ENCODE measurements around the gene PLXNA4.

Gene PLXNA4

DNA sequence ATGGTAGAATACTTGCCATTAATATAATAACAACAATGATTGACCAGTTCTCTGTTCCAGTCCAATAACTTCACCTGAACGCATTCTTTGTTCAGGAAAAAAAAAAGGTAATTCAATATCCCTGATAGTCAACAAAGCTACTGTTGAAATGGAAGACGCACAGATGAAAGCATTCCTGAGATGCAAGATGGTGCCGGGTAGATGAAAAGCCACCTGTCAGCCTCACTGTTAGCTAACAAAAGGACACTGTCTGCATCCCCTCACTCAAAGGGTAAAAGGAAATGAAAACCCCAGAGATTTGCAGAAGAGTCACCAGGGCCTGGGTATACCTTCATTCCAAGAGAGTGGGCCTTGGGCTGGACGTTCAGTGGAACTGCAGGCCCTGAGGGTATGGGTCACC is 357.4 kb downstream of the PLXNA4 start:
- Histone ChIP-seq H3K4ac (ENCODE audit: low read depth, low read length) (no peak overlapping the region), H2AK5ac (ENCODE audit: low read length) (no peak overlapping the region), H3K4me2 (ENCODE audit: low read length) (no peak overlapping the region), H3K56ac (ENCODE audit: low read length) (no peak overlapping the region), H3K27ac (ENCODE audit: low read depth, low read length) (no peak overlapping the region), H4K5ac (ENCODE audit: low read length) (no peak overlapping the region), H3K79me1 (ENCODE audit: low read length) (no peaks in the 10 kb centered on the region), H3K9ac (ENCODE audit: low read length) (no peak overlapping the region), H3K18ac (ENCODE audit: low read length) (no peak overlapping the region), H4K8ac (ENCODE audit: low read depth, low read length) (no peak overlapping the region), H3K79me2 (ENCODE audit: control insufficient read depth, insufficient read depth, low read length) (no peaks in the 10 kb centered on the region), H3K4me3 (ENCODE audit: low read length) (no peak overlapping the region), H3K23ac (ENCODE audit: low read length) (no peak overlapping the region), H3K27me3 (ENCODE audit: insufficient read depth, low read length, poor library complexity) (no peaks in the 10 kb centered on the region), H2BK120ac (ENCODE audit: low read depth, low read length) (no peak overlapping the region), H2BK15ac (replicated peaks; ENCODE audit: low read depth) (no peak overlapping the region), H2BK5ac (ENCODE audit: low read length) (no peak overlapping the region), H3K4me1 (ENCODE audit: control insufficient read depth, low read depth, low read length) (peaks cover 5% of the 10 kb centered on the region), H3K36me3 (ENCODE audit: control insufficient read depth, insufficient read depth, low read length) (no peaks in the 10 kb centered on the region)
- no CpG with 5 or more reads among the region's 4 CpGs for whole genome bisulfite sequencing (ENCODE audit: extremely low coverage, insufficient coverage, low lambda C conversion rate)
- DNase-seq = no peak

DNA sequence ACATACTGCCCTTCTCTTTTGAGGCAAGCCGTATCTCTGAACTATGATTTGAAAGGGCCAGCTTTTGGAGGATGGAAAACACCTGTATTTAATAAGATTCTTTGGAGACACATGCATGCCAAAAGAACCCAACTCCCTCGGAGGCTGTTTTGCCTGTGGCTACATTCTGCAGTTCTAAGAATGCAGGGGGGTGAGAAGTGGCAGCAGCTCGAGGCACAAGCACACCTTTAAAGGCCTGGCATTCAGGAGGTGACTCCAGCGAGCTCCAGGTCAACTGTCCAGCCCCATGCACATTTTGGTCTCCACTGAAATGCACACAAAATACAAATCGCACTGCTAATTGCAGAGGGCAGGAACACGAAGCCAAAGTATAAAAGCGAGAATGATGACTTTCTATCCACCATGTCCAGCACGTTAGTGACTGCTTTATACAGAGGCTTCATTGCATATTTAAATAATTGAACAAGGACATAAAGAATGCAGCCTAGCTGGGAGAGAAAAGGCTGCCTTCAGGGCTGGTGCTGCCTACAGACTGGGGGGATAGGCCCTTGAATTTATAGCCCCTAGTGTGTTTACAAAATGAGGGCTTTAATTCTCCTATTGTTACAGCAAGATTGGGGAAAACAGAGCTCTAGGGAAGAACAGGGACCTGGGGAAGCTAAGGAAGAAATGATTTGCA is 359.3 kb downstream of the PLXNA4 start:
- Histone ChIP-seq H3K4me3 (ENCODE audit: low read length) (no peak overlapping the region), H2AK5ac (ENCODE audit: low read length) (no peak overlapping the region), H3K27me3 (ENCODE audit: insufficient read depth, low read length, poor library complexity) (no peaks in the 10 kb centered on the region), H3K27ac (ENCODE audit: low read depth, low read length) (no peak overlapping the region), H2BK5ac (ENCODE audit: low read length) (no peak overlapping the region), H3K79me2 (ENCODE audit: control insufficient read depth, insufficient read depth, low read length) (no peaks in the 10 kb centered on the region), H3K79me1 (ENCODE audit: low read length) (no peaks in the 10 kb centered on the region), H3K9ac (ENCODE audit: low read length) (no peak overlapping the region), H2BK120ac (ENCODE audit: low read depth, low read length) (no peak overlapping the region), H4K5ac (ENCODE audit: low read length) (no peak overlapping the region), H3K23ac (ENCODE audit: low read length) (no peak overlapping the region), H3K4me1 (ENCODE audit: control insufficient read depth, low read depth, low read length) (peaks cover 5% of the 10 kb centered on the region), H4K8ac (ENCODE audit: low read depth, low read length) (no peak overlapping the region), H3K36me3 (ENCODE audit: control insufficient read depth, insufficient read depth, low read length) (no peaks in the 10 kb centered on the region), H3K18ac (ENCODE audit: low read length) (no peak overlapping the region), H2BK15ac (replicated peaks; ENCODE audit: low read depth) (no peak overlapping the region), H3K4me2 (ENCODE audit: low read length) (no peak overlapping the region), H3K56ac (ENCODE audit: low read length) (no peak overlapping the region), H3K4ac (ENCODE audit: low read depth, low read length) (no peak overlapping the region)
- peak; percentile 31 for DNase-seq
- no CpG with 5 or more reads among the region's 8 CpGs for WGBS (ENCODE audit: extremely low coverage, insufficient coverage, low lambda C conversion rate)

- H2BK5ac ChIP-seq (ENCODE audit: low read length) = no peak overlapping the region
- peaks cover 5% of the 10 kb centered on the region for H3K4me1 ChIP-seq (ENCODE audit: control insufficient read depth, low read depth, low read length)
- H3K36me3 ChIP-seq (ENCODE audit: control insufficient read depth, insufficient read depth, low read length) = no peaks in the 10 kb centered on the region
- no peak overlapping the region for H3K23ac ChIP-seq (ENCODE audit: low read length)
- no peak overlapping the region for H3K4ac ChIP-seq (ENCODE audit: low read depth, low read length)
- no peak overlapping the region for H3K4me2 ChIP-seq (ENCODE audit: low read length)
- no peak overlapping the region for H4K5ac ChIP-seq (ENCODE audit: low read length)
- H3K79me1 ChIP-seq (ENCODE audit: low read length) = no peaks in the 10 kb centered on the region
- H4K8ac ChIP-seq (ENCODE audit: low read depth, low read length) = no peak overlapping the region
- no peaks in the 10 kb centered on the region for H3K79me2 ChIP-seq (ENCODE audit: control insufficient read depth, insufficient read depth, low read length)
- no peak overlapping the region for H2BK15ac ChIP-seq (replicated peaks; ENCODE audit: low read depth)
- no peak overlapping the region for H3K56ac ChIP-seq (ENCODE audit: low read length)
- DNase-seq = peak; percentile 46
- WGBS (ENCODE audit: extremely low coverage, insufficient coverage, low lambda C conversion rate) = no CpG with 5 or more reads among the region's 6 CpGs
- no peak overlapping the region for H3K9ac ChIP-seq (ENCODE audit: low read length)
- no peak overlapping the region for H3K18ac ChIP-seq (ENCODE audit: low read length)
- no peak overlapping the region for H3K27ac ChIP-seq (ENCODE audit: low read depth, low read length)
- no peak overlapping the region for H2BK120ac ChIP-seq (ENCODE audit: low read depth, low read length)
- no peaks in the 10 kb centered on the region for H3K27me3 ChIP-seq (ENCODE audit: insufficient read depth, low read length, poor library complexity)
- H3K4me3 ChIP-seq (ENCODE audit: low read length) = no peak overlapping the region
- H2AK5ac ChIP-seq (ENCODE audit: low read length) = no peak overlapping the region
Observed at GRCh38 chr7:132214452-132214851, 361.8 kb downstream of the PLXNA4 start.

DNA sequence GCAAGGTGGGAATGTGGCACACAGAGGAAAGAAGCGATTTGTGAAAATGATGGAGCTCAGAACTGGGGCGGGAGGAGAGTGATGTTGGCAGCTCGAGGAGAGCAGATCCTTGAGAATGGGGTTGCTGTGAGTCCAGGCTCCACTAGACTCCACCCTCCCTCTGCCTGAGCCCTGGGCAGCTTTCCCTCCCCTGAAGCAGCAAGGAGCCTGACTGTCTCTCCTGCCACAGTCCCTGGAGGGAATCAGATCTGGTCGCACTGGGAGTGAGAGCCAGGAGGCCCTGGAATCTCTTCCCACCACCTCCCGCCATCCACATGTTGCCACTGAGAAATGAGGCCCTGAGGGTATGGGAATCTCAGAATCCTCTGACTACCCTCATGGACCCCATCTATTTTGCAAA is 362.7 kb downstream of the PLXNA4 start:
- Histone ChIP-seq H4K5ac (ENCODE audit: low read length) (no peak overlapping the region), H3K27ac (ENCODE audit: low read depth, low read length) (no peak overlapping the region), H2BK15ac (replicated peaks; ENCODE audit: low read depth) (no peak overlapping the region), H3K79me2 (ENCODE audit: control insufficient read depth, insufficient read depth, low read length) (no peaks in the 10 kb centered on the region), H3K4me3 (ENCODE audit: low read length) (no peak overlapping the region), H3K9ac (ENCODE audit: low read length) (no peak overlapping the region), H3K27me3 (ENCODE audit: insufficient read depth, low read length, poor library complexity) (no peaks in the 10 kb centered on the region), H3K36me3 (ENCODE audit: control insufficient read depth, insufficient read depth, low read length) (no peaks in the 10 kb centered on the region), H3K23ac (ENCODE audit: low read length) (no peak overlapping the region), H2AK5ac (ENCODE audit: low read length) (no peak overlapping the region), H3K79me1 (ENCODE audit: low read length) (no peaks in the 10 kb centered on the region), H3K56ac (ENCODE audit: low read length) (no peak overlapping the region), H2BK120ac (ENCODE audit: low read depth, low read length) (no peak overlapping the region), H3K4me2 (ENCODE audit: low read length) (no peak overlapping the region), H3K4ac (ENCODE audit: low read depth, low read length) (no peak overlapping the region), H3K18ac (ENCODE audit: low read length) (no peak overlapping the region), H4K8ac (ENCODE audit: low read depth, low read length) (no peak overlapping the region), H2BK5ac (ENCODE audit: low read length) (no peak overlapping the region), H3K4me1 (ENCODE audit: control insufficient read depth, low read depth, low read length) (peaks cover 5% of the 10 kb centered on the region)
- no CpG with 5 or more reads among the region's 5 CpGs for WGBS (ENCODE audit: extremely low coverage, insufficient coverage, low lambda C conversion rate)
- no peak for DNase-seq

DNA sequence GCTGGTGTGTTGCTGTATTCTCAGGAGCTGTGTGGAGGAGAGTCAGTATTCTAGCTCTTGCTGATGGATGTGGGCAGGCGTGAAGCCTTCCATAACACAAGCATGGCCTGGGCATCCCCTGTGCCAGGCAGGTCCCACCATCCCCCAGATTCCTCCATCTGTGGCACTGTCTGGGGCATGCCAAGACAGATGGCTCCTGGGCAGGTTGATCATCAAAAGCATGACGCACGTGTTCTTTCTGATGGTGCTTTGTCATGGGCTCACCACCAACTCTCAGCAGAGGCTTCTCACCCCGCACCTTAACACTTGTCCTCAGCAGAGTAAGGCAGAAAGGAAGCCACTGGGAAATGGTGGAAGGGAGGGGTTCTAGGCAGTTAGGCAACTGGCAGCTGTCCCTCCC is 364.3 kb downstream of the PLXNA4 start:
- Histone ChIP-seq H3K9ac (ENCODE audit: low read length) (no peak overlapping the region), H3K79me1 (ENCODE audit: low read length) (no peaks in the 10 kb centered on the region), H3K27me3 (ENCODE audit: insufficient read depth, low read length, poor library complexity) (no peaks in the 10 kb centered on the region), H3K4me2 (ENCODE audit: low read length) (no peak overlapping the region), H3K18ac (ENCODE audit: low read length) (no peak overlapping the region), H4K5ac (ENCODE audit: low read length) (no peak overlapping the region), H3K56ac (ENCODE audit: low read length) (no peak overlapping the region), H3K27ac (ENCODE audit: low read depth, low read length) (no peak overlapping the region), H2BK5ac (ENCODE audit: low read length) (no peak overlapping the region), H3K23ac (ENCODE audit: low read length) (no peak overlapping the region), H3K36me3 (ENCODE audit: control insufficient read depth, insufficient read depth, low read length) (no peaks in the 10 kb centered on the region), H2BK120ac (ENCODE audit: low read depth, low read length) (no peak overlapping the region), H3K4me1 (ENCODE audit: control insufficient read depth, low read depth, low read length) (peaks cover 2% of the 10 kb centered on the region), H2BK15ac (replicated peaks; ENCODE audit: low read depth) (no peak overlapping the region), H3K4ac (ENCODE audit: low read depth, low read length) (no peak overlapping the region), H3K79me2 (ENCODE audit: control insufficient read depth, insufficient read depth, low read length) (no peaks in the 10 kb centered on the region), H3K4me3 (ENCODE audit: low read length) (no peak overlapping the region), H2AK5ac (ENCODE audit: low read length) (no peak overlapping the region), H4K8ac (ENCODE audit: low read depth, low read length) (no peak overlapping the region)
- DNase-seq = no peak
- no CpG with 5 or more reads among the region's 4 CpGs for WGBS (ENCODE audit: extremely low coverage, insufficient coverage, low lambda C conversion rate)

DNA sequence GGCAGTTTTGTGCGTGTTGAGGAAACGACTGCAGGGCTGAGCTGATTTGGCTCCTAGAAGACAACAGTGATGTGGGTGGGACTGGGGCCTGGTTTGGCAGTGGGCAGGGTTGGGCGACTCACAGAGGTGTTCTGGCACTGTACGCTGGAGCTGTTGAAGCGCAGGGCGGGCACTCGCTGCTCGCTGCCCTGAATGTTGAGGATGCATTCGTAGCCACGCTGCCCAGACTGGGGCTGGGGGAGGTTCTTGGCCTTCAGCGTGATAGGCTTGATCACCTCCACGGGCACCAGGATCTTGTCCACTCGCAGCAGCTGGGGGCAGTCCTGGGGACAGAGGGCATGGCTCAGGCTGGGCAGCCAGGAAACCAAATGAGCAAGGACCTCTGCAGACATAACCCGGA is 365.4 kb downstream of the PLXNA4 start:
- no peaks in the 10 kb centered on the region for H3K79me1 ChIP-seq (ENCODE audit: low read length)
- no peak overlapping the region for H3K9ac ChIP-seq (ENCODE audit: low read length)
- H3K79me2 ChIP-seq (ENCODE audit: control insufficient read depth, insufficient read depth, low read length) = no peaks in the 10 kb centered on the region
- H2AK5ac ChIP-seq (ENCODE audit: low read length) = no peak overlapping the region
- no peak for DNase-seq
- H2BK120ac ChIP-seq (ENCODE audit: low read depth, low read length) = no peak overlapping the region
- H3K56ac ChIP-seq (ENCODE audit: low read length) = peak overlapping the region; percentile 25
- no peaks in the 10 kb centered on the region for H3K27me3 ChIP-seq (ENCODE audit: insufficient read depth, low read length, poor library complexity)
- no peak overlapping the region for H3K4ac ChIP-seq (ENCODE audit: low read depth, low read length)
- H4K8ac ChIP-seq (ENCODE audit: low read depth, low read length) = no peak overlapping the region
- H3K18ac ChIP-seq (ENCODE audit: low read length) = no peak overlapping the region
- H2BK5ac ChIP-seq (ENCODE audit: low read length) = no peak overlapping the region
- H3K4me3 ChIP-seq (ENCODE audit: low read length) = no peak overlapping the region
- no peak overlapping the region for H3K27ac ChIP-seq (ENCODE audit: low read depth, low read length)
- no peak overlapping the region for H3K4me2 ChIP-seq (ENCODE audit: low read length)
- H3K36me3 ChIP-seq (ENCODE audit: control insufficient read depth, insufficient read depth, low read length) = no peaks in the 10 kb centered on the region
- WGBS (ENCODE audit: extremely low coverage, insufficient coverage, low lambda C conversion rate) = no CpG with 5 or more reads among the region's 14 CpGs
- no peak overlapping the region for H4K5ac ChIP-seq (ENCODE audit: low read length)
- H3K23ac ChIP-seq (ENCODE audit: low read length) = no peak overlapping the region
- no peak overlapping the region for H2BK15ac ChIP-seq (replicated peaks; ENCODE audit: low read depth)
- peaks cover 2% of the 10 kb centered on the region for H3K4me1 ChIP-seq (ENCODE audit: control insufficient read depth, low read depth, low read length)
